Loucy (cell line): ENCODE data around the gene SUCLG2.

ENCODE experiments used
- H2AFZ ChIP-seq: fragments of 200-600 bp; sonication (generic); 2 replicates; pipeline ENCODE4 v1.6.0; 2016; ENCODE audit warnings: antibody characterized with exemption, mild to moderate bottlenecking, low read length, moderate library complexity
- H3F3A ChIP-seq: fragments of 200-600 bp; 2 replicates; pipeline ENCODE4 v1.6.0; 2016; ENCODE audit warnings: antibody characterized with exemption, low read depth, mild to moderate bottlenecking
- H3K27me3 ChIP-seq: fragments of 200-600 bp; sonication (generic); 2 replicates; pipeline ENCODE4 v1.6.1; 2014; ENCODE audit warnings: low read length, mild to moderate bottlenecking; ENCODE audit not compliant: insufficient read depth, poor library complexity, severe bottlenecking
- H3K36me3 ChIP-seq: fragments of 200-600 bp; sonication (generic); 2 replicates; pipeline ENCODE4 v1.6.1; 2016; ENCODE audit warnings: low read length; ENCODE audit not compliant: insufficient read depth
- H3K4me1 ChIP-seq: fragments of 200-600 bp; sonication (generic); 2 replicates; pipeline ENCODE4 v1.5.1; 2014; ENCODE audit warnings: low read length, mild to moderate bottlenecking; ENCODE audit not compliant: insufficient read depth, poor library complexity, severe bottlenecking
- H3K4me2 ChIP-seq: fragments of 200-600 bp; sonication (generic); 2 replicates; pipeline ENCODE4 v1.6.0; 2014; ENCODE audit warnings: antibody characterized with exemption, low read length, low read depth, mild to moderate bottlenecking; ENCODE audit not compliant: poor library complexity, severe bottlenecking
- H3K4me3 ChIP-seq: fragments of 200-600 bp; sonication (generic); 2 replicates; pipeline ENCODE4 v1.5.1; 2014; ENCODE audit warnings: low read length, mild to moderate bottlenecking, mixed read lengths; ENCODE audit not compliant: poor library complexity, severe bottlenecking
- H3K79me2 ChIP-seq: fragments of 200-600 bp; sonication (generic); 2 replicates; pipeline ENCODE4 v1.6.1; 2014; ENCODE audit warnings: low read length; ENCODE audit not compliant: insufficient read depth
- H3K9ac ChIP-seq: fragments of 200-600 bp; sonication (generic); 2 replicates; pipeline ENCODE4 v1.6.0; 2014; ENCODE audit warnings: mild to moderate bottlenecking, low read depth, low read length, moderate library complexity; ENCODE audit not compliant: poor library complexity, severe bottlenecking
- H3K9me2 ChIP-seq: fragments of 200-600 bp; sonication (generic); replicated peaks from 2 replicates; pipeline ENCODE4 v1.6.1; 2016; ENCODE audit warnings: low read depth, low read length, mixed read lengths
- H3K9me3 ChIP-seq: fragments of 200-600 bp; sonication (generic); 2 replicates; pipeline ENCODE4 v1.6.1; 2014; ENCODE audit warnings: mild to moderate bottlenecking, antibody characterized with exemption, low read length, low read depth; ENCODE audit not compliant: insufficient read depth
- H4K20me1 ChIP-seq: fragments of 200-600 bp; sonication (generic); 2 replicates; pipeline ENCODE4 v1.6.0; 2014; ENCODE audit warnings: antibody characterized with exemption, low read length, mild to moderate bottlenecking; ENCODE audit not compliant: insufficient read depth, poor library complexity, severe bottlenecking
- EZH2phosphoT487 ChIP-seq: fragments of 200-600 bp; IDR thresholded peaks from 2 replicates; pipeline ENCODE4 v1.6.1; 2018; ENCODE audit warnings: antibody characterized with exemption, mild to moderate bottlenecking, moderate library complexity, borderline replicate concordance
- TF ChIP-seq, protein P1 (sequence below): fragments of 200-600 bp; sonication (generic); conservative IDR thresholded peaks from 2 replicates; pipeline ENCODE4 v1.5.1; 2014; ENCODE audit warnings: mild to moderate bottlenecking, antibody characterized with exemption, low read length

The SUCLG2 gene, protein sequence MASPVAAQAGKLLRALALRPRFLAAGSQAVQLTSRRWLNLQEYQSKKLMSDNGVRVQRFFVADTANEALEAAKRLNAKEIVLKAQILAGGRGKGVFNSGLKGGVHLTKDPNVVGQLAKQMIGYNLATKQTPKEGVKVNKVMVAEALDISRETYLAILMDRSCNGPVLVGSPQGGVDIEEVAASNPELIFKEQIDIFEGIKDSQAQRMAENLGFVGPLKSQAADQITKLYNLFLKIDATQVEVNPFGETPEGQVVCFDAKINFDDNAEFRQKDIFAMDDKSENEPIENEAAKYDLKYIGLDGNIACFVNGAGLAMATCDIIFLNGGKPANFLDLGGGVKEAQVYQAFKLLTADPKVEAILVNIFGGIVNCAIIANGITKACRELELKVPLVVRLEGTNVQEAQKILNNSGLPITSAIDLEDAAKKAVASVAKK

DNA sequence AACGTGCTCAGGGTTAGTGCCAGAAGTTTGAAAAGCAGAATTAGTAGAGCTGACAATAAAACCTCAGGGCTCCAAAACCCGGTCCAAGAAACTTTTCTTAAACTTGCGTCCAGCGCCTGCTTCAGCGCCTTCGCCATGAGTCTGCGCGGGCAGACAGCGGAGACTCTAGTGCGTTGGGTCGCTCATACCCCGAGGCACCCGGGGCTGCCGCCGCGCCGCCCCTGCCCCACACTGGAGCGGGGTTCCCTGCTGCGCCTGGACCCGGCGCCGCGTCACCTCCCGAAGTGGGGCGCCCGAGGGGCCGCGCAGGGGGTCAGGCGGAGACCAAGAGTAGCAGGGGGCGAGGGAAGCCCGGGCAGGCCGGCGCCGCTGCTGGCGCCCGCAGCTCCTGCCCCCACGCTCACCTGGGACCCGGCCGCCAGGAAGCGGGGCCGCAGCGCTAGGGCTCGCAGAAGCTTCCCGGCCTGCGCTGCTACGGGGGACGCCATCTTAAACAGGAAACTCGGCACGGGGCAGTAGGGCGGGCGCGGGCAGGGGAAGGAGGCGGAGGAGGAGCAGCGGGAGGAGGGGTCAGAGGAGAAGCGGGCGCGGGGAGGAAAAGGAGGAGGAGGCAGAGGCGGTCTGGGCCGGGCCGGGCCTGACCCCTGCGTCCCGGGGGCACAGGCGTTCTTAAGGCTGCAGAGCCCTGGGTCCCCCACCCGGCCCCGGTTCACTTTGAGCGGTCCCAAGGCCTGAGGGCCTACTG is at the start of gene SUCLG2:
TSS of gene SUCLG2 (minus strand) at position 514 of the 745 bp plus-strand sequence. CDS start at position 488, 26 bp downstream.
- TF ChIP-seq EZH2phosphoT487, result no peak
- TF ChIP-seq, protein P1, sequence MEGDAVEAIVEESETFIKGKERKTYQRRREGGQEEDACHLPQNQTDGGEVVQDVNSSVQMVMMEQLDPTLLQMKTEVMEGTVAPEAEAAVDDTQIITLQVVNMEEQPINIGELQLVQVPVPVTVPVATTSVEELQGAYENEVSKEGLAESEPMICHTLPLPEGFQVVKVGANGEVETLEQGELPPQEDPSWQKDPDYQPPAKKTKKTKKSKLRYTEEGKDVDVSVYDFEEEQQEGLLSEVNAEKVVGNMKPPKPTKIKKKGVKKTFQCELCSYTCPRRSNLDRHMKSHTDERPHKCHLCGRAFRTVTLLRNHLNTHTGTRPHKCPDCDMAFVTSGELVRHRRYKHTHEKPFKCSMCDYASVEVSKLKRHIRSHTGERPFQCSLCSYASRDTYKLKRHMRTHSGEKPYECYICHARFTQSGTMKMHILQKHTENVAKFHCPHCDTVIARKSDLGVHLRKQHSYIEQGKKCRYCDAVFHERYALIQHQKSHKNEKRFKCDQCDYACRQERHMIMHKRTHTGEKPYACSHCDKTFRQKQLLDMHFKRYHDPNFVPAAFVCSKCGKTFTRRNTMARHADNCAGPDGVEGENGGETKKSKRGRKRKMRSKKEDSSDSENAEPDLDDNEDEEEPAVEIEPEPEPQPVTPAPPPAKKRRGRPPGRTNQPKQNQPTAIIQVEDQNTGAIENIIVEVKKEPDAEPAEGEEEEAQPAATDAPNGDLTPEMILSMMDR, result no peak
- peak within 1 kb of the TSS; percentile 77 for H3K4me3 ChIP-seq
- peak within 1 kb of the TSS; percentile 85 for H3K9ac ChIP-seq
- no peaks in the 10 kb centered on the region for H3K36me3 ChIP-seq
- H4K20me1 ChIP-seq, result no peaks in the 10 kb centered on the region
- peaks cover 27% of the 10 kb centered on the region for H3K27me3 ChIP-seq
- H3K9me3 ChIP-seq, result no peaks in the 10 kb centered on the region
- no peaks in the 10 kb centered on the region for H3K9me2 ChIP-seq
- H3K4me1 ChIP-seq, result peaks cover 35% of the 10 kb centered on the region
- peaks cover 5% of the 10 kb centered on the region; the same call in 1 of the 2 replicates for H3F3A ChIP-seq
- H3K79me2 ChIP-seq, result peaks cover 6% of the 10 kb centered on the region; the same call in 1 of the 2 replicates
- peak within 1 kb of the TSS; percentile 92 for H3K4me2 ChIP-seq
- peak within 1 kb of the TSS; percentile 82 for H2AFZ ChIP-seq

DNA sequence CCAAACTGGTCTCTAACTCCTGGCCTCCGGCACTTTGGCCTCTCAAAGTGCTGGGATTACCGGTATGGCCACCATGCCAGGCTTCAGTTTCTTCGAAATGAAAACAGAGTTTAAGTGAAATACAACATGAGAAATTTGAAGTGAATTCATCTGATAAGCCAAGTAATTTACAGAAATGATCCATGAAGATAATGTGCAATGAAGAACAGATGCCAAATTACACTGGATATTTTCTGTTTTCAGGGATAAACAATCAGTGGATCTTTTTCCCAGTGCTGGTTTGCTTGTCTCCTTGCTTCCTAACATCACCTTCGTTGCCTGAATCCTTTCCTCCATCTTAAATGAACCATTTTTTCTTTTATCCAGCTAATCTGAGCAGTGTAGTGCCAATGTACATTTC is 46.2 kb upstream of the SUCLG2 start:
- Histone ChIP-seq H3K9me3 (no peaks in the 10 kb centered on the region), H3K9me2 (no peaks in the 10 kb centered on the region), H3K4me2 (no peak overlapping the region), H3K36me3 (no peaks in the 10 kb centered on the region), H3K4me3 (no peak overlapping the region), H3K4me1 (no peaks in the 10 kb centered on the region), H2AFZ (no peak overlapping the region), H3K9ac (no peak overlapping the region), H3F3A (no peaks in the 10 kb centered on the region), H4K20me1 (no peaks in the 10 kb centered on the region), H3K79me2 (no peaks in the 10 kb centered on the region), H3K27me3 (no peaks in the 10 kb centered on the region)
- TF ChIP-seq, protein P1, result no peak
- no peak for TF ChIP-seq EZH2phosphoT487

DNA sequence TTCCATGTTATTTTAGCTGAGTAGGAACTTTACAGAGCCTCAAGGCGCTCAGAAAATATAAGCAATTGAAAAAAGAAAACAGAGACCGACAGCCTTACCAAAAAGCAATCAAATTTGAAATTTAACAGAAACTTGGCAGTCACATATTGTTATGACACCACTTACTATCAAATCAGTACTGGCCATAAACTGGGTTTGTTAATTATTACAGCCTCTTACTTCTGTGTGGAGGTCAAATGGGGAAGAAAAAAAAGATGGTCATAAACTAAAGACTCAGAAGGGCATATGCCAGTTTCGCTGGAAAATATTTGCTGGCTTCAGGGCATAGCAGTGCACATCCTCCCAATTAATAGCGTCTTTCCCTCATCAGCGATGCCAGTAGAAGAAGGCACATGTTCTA is 45.5 kb upstream of the SUCLG2 start:
- no peaks in the 10 kb centered on the region for H3K36me3 ChIP-seq
- no peak overlapping the region for H3K9ac ChIP-seq
- no peaks in the 10 kb centered on the region for H3K9me3 ChIP-seq
- no peak for TF ChIP-seq EZH2phosphoT487
- TF ChIP-seq, protein P1, result no peak
- no peaks in the 10 kb centered on the region for H3K27me3 ChIP-seq
- H3K4me2 ChIP-seq, result no peak overlapping the region
- no peaks in the 10 kb centered on the region for H3F3A ChIP-seq
- H3K4me1 ChIP-seq, result no peaks in the 10 kb centered on the region
- H2AFZ ChIP-seq, result no peak overlapping the region
- H3K9me2 ChIP-seq, result no peaks in the 10 kb centered on the region
- no peaks in the 10 kb centered on the region for H4K20me1 ChIP-seq
- no peak overlapping the region for H3K4me3 ChIP-seq
- H3K79me2 ChIP-seq, result no peaks in the 10 kb centered on the region
